HFF-Myc (cell line): ENCODE measurements around the gene RIN3.

ENCODE experiments used
- DNase-seq: peaks from one replicate; pipeline ENCODE4 v3.0.0-alpha.2; 2011; ENCODE audit warnings: low read depth; ENCODE audit errors: extremely low read depth
- H3K4me3 ChIP-seq: replicated peaks from 2 replicates; pipeline ENCODE4 v1.5.1; 2011; ENCODE audit warnings: low read depth, mild to moderate bottlenecking, control low read depth, low read length
- TF ChIP-seq, protein P1 (sequence below): IDR thresholded peaks from 2 replicates; pipeline ENCODE4 v1.5.1; 2012; ENCODE audit warnings: mild to moderate bottlenecking, low read depth, low read length, control low read depth; ENCODE audit errors: missing control alignments

The RIN3 gene

DNA sequence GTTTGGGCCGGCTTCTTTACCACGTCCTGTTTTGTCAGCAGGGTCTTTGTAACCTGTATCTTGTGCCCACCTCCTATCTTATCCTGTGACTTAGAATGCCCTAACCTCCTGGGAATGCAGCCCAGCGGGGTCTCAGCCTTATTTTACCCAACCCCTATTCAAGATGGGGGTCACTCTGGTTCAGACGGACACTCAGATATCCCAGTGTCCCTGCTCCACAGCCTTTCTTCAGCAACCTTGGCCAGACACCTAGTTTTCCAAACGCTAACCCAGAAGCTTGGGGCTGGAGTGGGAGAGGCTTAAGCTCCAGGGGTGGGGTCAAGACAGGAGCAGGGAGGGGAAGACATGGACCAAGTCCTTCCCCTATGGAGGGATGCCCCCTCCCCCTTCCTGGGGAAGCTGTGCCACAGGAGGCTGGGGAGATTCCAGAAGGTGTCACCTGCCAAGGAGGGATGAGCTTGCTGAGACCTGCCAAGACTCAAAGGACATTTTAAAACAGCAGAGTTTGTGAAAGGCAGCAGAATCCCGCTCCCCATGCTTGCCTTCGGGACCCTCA, 62.2 kb downstream of the RIN3 start:
- H3K4me3 ChIP-seq = no peak overlapping the region
- DNase-seq = no peak
- TF ChIP-seq, protein P1, sequence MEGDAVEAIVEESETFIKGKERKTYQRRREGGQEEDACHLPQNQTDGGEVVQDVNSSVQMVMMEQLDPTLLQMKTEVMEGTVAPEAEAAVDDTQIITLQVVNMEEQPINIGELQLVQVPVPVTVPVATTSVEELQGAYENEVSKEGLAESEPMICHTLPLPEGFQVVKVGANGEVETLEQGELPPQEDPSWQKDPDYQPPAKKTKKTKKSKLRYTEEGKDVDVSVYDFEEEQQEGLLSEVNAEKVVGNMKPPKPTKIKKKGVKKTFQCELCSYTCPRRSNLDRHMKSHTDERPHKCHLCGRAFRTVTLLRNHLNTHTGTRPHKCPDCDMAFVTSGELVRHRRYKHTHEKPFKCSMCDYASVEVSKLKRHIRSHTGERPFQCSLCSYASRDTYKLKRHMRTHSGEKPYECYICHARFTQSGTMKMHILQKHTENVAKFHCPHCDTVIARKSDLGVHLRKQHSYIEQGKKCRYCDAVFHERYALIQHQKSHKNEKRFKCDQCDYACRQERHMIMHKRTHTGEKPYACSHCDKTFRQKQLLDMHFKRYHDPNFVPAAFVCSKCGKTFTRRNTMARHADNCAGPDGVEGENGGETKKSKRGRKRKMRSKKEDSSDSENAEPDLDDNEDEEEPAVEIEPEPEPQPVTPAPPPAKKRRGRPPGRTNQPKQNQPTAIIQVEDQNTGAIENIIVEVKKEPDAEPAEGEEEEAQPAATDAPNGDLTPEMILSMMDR = no peak

DNA sequence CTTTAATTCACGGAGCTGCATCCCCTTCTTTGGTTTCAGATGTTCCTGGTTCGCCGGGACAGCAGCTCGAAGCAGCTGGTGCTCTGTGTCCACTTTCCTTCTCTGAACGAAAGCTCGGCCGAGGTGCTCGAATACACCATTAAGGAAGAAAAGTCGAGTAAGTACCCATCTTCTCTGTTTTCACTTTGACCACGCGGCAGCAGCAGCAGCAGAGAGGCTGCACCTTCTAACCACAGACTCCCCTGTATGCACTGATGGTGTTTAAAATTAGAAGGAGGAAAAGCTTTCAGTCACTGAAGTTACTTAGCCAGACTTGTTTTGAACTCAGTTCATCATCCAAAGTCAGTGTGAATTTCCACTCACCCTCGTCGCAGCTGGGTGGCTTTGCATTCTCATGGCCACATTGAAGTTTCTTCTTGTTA, 63.8 kb downstream of the RIN3 start:
- DNase-seq = no peak
- TF ChIP-seq, protein P1 = no peak
- H3K4me3 ChIP-seq = no peak overlapping the region

DNA sequence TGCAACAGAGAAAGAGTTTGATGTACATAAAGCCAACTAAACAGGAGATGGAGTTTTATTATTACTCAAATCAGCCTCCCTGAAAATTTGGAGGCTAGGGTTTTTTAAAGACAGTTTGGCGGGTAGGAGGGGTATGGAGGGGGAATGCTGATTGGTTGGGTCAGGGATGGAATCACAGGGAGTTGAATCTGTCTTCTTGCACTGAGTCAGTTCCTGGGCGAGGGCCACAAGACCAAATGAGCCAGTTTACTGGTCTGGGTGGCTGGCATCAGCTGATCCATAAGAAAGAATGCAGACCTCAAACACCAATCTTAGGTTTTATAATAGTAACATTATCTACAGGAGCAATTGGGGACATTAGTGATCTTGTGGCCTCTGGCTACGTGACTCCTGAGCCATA, 64.9 kb downstream of the RIN3 start:
- TF ChIP-seq, protein P1 = no peak
- no peak overlapping the region for H3K4me3 ChIP-seq
- DNase-seq = no peak

DNA sequence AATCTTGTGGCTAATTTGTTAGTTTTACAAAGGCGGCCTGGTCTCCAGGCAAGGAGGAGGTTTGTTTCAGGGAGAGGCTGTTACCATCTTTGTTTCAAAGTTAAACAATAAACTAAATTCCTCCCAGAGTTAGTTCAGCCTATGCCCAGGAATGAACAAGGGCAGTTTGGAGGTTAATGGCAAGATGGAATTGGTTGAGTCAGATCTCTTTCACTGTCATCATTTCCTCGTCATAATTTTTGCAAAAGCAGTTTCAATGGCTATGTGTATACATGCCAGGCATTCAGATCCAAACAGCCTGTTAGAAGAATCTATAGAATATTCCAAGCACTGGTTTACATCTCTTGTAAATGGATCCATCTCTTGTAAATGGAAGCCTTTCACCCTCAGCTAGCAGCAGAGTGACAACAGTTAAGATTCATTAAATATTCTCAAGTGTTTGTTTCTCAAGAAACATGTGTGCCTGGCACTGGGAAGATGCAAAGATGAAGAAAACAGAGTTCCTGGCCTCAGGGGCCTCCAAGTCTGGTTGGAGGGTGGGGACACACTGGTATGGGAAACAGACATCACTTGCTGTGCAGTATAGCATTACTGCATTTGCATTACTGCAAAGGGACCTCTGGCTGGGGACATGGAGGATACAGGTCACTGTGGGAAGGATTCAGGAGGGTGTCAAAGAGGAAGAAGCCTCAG, 65.8 kb downstream of the RIN3 start:
- TF ChIP-seq, protein P1 = no peak
- DNase-seq = no peak

DNA sequence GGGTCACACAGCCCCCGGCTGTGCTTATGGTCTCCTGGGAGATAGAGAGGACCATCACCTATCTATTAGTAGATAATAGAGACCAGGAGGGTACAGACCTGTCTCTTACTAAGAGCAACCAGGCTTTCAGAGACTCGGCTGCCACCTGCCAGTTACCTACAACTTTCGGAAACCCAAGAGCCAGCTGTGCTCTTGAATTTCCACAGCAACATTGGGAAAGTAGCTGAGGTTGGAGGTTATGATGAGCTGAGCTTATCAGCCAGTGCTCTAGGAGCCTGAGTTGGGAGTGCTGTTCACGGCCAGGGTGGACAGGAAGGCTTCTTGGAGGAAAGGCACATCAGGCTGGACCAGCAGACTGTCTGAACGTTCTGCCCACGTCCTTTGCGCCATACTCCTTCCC, 67.6 kb downstream of the RIN3 start:
- DNase-seq = no peak
- no peak overlapping the region for H3K4me3 ChIP-seq
- TF ChIP-seq, protein P1 = no peak

More for the DNA sequence above, 65.8 kb downstream of the RIN3 start:
- no peak overlapping the region for H3K4me3 ChIP-seq

DNA sequence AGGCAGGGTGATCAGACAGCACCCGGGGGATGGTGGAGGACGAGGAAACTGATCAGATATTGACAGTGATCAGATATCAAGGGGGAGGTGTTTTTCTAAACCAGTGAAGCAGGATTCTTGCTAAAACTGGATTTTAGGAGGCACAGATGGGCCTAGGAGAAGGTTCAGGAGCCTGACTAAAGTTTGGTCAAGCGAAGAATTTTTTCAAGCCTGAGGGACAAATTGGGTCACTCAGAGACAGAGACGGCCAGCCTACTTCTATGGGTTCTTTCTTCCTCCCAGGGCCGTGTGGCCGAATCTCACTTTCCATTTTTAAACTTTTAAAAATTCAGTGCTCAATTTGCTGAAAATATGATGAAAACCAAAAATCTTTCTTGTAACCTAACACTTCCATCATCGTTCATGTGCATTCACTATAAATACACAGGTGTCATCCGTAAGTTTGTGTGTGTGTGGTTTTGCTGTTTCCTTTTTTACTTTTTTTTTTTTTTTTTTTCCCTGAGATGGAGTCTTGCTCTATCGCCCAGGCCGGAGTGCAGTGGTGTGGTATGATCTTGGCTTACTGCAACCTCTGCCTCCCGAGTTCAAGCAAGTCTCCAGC, 68.5 kb downstream of the RIN3 start:
- DNase-seq = no peak
- H3K4me3 ChIP-seq = no peak overlapping the region
- TF ChIP-seq, protein P1 = no peak
